ENCODE results near the gene HDAC9.

DNA sequence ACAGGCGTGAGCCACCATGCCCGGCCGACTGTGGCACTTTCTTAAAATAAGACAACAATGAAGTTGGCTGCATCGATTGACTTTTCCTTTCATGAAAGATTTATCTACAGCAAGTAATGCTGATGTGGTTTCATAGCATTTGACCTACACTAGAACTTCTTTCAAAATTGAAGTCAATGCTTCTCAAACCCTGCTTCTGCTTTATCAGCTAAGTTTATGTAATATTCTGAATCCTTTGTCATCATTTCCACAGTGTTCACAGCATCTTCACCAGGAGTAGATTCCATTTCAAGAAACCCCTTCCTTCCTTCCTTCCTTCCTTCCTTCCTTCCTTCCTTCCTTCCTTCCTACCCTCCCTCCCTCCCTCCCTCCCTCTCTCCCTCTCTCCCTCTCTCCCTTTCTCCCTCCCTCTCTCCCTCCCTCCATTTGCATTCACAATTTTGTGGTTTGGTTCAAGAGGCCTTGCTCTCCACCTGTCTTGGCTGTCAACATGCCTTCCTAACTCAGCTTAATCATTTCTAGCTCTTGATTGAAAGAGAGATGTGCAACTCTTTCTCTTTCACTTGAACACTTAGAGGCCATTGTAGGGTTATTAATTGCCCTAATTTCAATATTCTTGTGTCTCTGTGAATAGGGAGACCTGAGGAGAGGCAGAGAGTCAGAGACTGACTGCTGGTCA lies 52.1 kb downstream of the HDAC9 start:
- TF ChIP-seq CTCF (conservative IDR thresholded peaks at IDR 0.05; ENCODE audit: low read depth, low read length) (no peak), EZH2 (IDR thresholded peaks at IDR 0.05; ENCODE audit: borderline replicate concordance, low read depth, low read length, poor library complexity, severe bottlenecking) (no peak)
